OCI-LY7 (cell line): Measurements from ENCODE around the gene SP140L.

Experiments
- CTCF ChIP-seq: fragments of 200-600 bp; sonication (generic); conservative IDR thresholded peaks from 2 replicates; pipeline ENCODE4 v1.5.1; 2014; ENCODE audit warnings: mild to moderate bottlenecking, antibody characterized with exemption, low read length, moderate library complexity, mixed read lengths
- EZH2phosphoT487 ChIP-seq: fragments of 200-600 bp; sonication (generic); IDR thresholded peaks from 2 replicates; pipeline ENCODE4 v1.6.1; 2018; ENCODE audit warnings: low read depth, borderline replicate concordance, mild to moderate bottlenecking, mixed run types, antibody characterized with exemption, low read length, moderate library complexity, mixed read lengths

GRCh38 chr2:230343747-230344146 is 16.8 kb downstream of the SP140L start:
- TF ChIP-seq CTCF (no peak), EZH2phosphoT487 (no peak)
